GM18868 (cell line): ENCODE data around the gene NTHL1.

Experiments
- ATAC-seq: cut with Tn5 transposase; IDR thresholded peaks from one replicate; pipeline ENCODE4 v1.9.1; 2021; ENCODE audit warnings: mild to moderate bottlenecking, moderate library complexity; ENCODE audit not compliant: unreplicated experiment

The NTHL1 gene

GRCh38 chr16:2066139-2066538 is 18.5 kb upstream of the NTHL1 start:
- no peak for ATAC-seq

GRCh38 chr16:2064368-2064945 is 16.8 kb upstream of the NTHL1 start:
- no peak for ATAC-seq

- no peak for ATAC-seq
Measured at GRCh38 chr16:2063861-2064260, 16.2 kb upstream of the NTHL1 start.

GRCh38 chr16:2062801-2063200 is 15.2 kb upstream of the NTHL1 start:
- ATAC-seq, result no peak

GRCh38 chr16:2061526-2061925 is 13.9 kb upstream of the NTHL1 start:
- no peak for ATAC-seq

GRCh38 chr16:2061023-2061422 is 13.4 kb upstream of the NTHL1 start:
- ATAC-seq, result no peak

GRCh38 chr16:2060346-2060745 is 12.7 kb upstream of the NTHL1 start:
- ATAC-seq, result no peak

GRCh38 chr16:2058872-2059271 is 11.2 kb upstream of the NTHL1 start:
- ATAC-seq, result no peak

- no peak for ATAC-seq
Measured at GRCh38 chr16:2058420-2058819, 10.8 kb upstream of the NTHL1 start.

- no peak for ATAC-seq
Measured at GRCh38 chr16:2057438-2057837, 9.8 kb upstream of the NTHL1 start.

- ATAC-seq, result no peak
Measured at GRCh38 chr16:2056681-2057407, 9.2 kb upstream of the NTHL1 start.

- no peak for ATAC-seq
Measured at GRCh38 chr16:2056077-2056476, 8.4 kb upstream of the NTHL1 start.

- ATAC-seq, result no peak
Measured at GRCh38 chr16:2054543-2055245, 7.1 kb upstream of the NTHL1 start.

- ATAC-seq, result no peak
Measured at GRCh38 chr16:2053897-2054296, 6.3 kb upstream of the NTHL1 start.

- no peak for ATAC-seq
Measured at GRCh38 chr16:2053211-2053610, 5.6 kb upstream of the NTHL1 start.

- no peak for ATAC-seq
Measured at GRCh38 chr16:2048116-2048543, 496 bp upstream of the NTHL1 start.

GRCh38 chr16:2046893-2047329 is 723 bp downstream of the NTHL1 start:
- no peak for ATAC-seq

- ATAC-seq, result no peak
Measured at GRCh38 chr16:2045965-2046892, 1.4 kb downstream of the NTHL1 start.

- ATAC-seq, result no peak
Measured at GRCh38 chr16:2044541-2044940, 3.1 kb downstream of the NTHL1 start.

GRCh38 chr16:2043667-2044451 is 3.8 kb downstream of the NTHL1 start:
- ATAC-seq, result no peak
